Transverse colon (tissue), 4 donors: ENCODE results near the gene MATK.

Experiments used
- POLR2A ChIP-seq: fragments of 450-650 bp; IDR thresholded peaks from one replicate; pipeline ENCODE4 v1.6.1; 2016; ENCODE audit warnings: antibody characterized with exemption, mild to moderate bottlenecking, moderate library complexity
- POLR2AphosphoS5 ChIP-seq, 3 donors: sonication (generic); formaldehyde crosslinking; IDR thresholded peaks; one replicate each; pipeline ENCODE4 v1.6.1; 2016; ENCODE audit warnings: antibody characterized with exemption in 3 of 3
- TF ChIP-seq, protein P1 (sequence below), 5 experiments: fragments of 200-600 bp in 3 of 5; fragments of 450-650 bp in 2 of 5; sonication (generic) in 3 of 5; IDR thresholded peaks; 1 replicate in 2 of 5; 2 replicates in 3 of 5; pipeline ENCODE4 v1.5.1; 2016 to 2017; ENCODE audit warnings: antibody characterized with exemption in 5 of 5, inconsistent platforms in 3 of 5, mild to moderate bottlenecking in 2 of 5, moderate library complexity in 1 of 5

DNA sequence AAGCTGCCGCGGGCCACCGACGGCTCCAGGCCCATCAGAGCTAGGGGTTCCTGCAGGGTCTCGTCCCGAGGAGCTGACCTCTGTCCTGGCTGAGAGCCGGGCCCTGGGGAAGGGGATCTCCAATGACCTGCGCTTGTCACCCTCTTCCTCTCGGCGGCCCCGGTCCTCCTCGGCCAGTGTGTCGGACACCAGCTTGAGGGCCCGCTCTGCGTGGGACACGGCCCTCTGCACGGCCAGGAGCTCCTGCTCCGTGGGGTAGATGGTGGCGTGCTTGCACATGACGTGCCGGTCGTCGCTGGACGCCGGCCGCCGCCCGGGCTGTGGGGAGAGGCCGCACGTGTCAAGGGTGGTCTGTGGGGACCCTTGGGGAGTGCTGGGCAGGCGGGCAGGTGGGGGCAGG, 32.7 kb upstream of the MATK start:
- TF ChIP-seq, protein P1, sequence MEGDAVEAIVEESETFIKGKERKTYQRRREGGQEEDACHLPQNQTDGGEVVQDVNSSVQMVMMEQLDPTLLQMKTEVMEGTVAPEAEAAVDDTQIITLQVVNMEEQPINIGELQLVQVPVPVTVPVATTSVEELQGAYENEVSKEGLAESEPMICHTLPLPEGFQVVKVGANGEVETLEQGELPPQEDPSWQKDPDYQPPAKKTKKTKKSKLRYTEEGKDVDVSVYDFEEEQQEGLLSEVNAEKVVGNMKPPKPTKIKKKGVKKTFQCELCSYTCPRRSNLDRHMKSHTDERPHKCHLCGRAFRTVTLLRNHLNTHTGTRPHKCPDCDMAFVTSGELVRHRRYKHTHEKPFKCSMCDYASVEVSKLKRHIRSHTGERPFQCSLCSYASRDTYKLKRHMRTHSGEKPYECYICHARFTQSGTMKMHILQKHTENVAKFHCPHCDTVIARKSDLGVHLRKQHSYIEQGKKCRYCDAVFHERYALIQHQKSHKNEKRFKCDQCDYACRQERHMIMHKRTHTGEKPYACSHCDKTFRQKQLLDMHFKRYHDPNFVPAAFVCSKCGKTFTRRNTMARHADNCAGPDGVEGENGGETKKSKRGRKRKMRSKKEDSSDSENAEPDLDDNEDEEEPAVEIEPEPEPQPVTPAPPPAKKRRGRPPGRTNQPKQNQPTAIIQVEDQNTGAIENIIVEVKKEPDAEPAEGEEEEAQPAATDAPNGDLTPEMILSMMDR (IDR thresholded peaks at IDR 0.05), result no peak
- TF ChIP-seq POLR2A (no peak), POLR2AphosphoS5 (IDR thresholded peaks at IDR 0.05) (no peak)
